HG02571 (cell line): ENCODE data around the gene PCARE.

Experiments
- ATAC-seq: cut with Tn5 transposase; IDR thresholded peaks from one replicate; pipeline ENCODE4 v1.9.1; 2021; ENCODE audit warnings: mild to moderate bottlenecking, moderate library complexity; ENCODE audit not compliant: unreplicated experiment

PCARE gene

GRCh38 chr2:29063646-29064345 is 10.5 kb downstream of the PCARE start:
- no peak for ATAC-seq

DNA sequence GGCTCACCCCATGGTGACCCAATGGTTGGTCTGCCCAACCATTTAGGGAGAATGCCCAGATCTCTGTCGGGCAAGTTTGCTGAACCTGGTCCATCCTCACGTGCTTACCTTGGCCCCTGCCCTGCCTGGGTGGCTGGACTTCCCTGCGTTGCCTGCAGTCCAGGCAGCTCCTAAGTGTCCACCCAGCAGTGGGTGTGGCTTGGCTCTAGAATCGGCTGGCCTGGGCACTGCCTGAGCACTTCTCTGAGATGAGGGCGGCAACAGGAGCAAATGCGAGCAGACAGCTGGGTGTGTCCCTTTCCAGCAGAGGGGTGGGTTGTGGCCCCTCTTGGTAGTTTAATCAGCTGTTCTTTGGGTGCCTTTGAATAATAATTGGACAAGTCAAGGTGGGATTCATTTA is 11.3 kb downstream of the PCARE start:
- no peak for ATAC-seq

DNA sequence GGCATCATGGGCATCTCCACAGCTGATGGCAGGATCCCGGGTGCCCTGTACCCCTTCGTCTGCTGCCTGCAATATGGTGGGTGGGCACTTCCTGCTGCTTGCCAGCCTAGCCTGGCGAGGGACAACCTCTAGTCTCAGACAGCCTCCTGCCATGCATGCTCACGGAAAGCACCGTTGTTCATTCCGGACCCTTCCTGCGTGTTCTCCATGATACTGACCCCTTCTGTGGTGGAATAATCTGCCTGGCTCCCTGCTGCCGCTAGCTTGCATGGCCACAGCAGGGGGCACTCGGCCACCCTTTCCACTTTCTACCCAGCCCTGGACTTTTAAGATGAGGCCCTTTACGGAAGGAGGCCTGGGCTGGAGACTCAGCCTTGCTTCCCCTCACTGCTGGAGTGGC is 12.0 kb downstream of the PCARE start:
- ATAC-seq: no peak

- ATAC-seq: no peak
Observed at GRCh38 chr2:29061616-29062015, 12.7 kb downstream of the PCARE start.

DNA sequence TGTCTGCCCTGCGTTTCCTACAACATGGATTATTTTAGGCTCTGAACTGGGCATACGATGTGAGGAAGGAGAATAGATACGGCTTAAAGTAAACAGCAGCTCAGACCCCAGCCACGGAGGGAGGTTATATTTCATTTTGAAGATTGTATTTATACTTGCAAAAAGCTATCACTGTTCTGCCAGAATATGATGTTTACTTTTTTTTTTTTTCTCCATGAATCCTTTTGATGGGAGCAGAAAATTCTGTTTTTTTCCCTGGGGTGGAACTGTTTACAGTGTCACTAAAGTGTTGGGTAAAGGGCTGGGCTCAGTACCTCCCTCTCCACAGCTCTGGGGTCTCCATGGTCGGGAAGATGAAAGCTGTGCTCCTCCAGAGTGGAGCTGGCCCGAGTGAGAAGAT is 13.1 kb downstream of the PCARE start:
- no peak for ATAC-seq

DNA sequence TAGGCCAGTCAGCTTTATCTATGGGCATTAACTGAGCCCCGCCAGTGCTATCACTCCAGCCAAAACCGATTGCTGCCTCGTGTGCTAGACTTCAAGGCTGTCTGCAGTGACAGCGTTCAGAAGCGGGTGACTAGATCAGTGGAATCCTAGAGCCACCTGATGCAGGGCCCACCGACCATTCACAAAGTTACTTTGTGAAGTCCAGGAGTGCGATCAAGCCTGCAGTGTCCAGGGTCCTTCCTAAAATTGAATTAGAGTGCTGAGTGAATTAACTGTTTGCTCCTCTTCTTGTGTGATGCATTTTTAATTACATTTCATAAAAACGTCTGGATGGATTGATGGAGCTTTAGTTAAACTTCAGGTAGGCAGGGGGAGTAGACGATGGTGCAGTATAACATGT is 13.9 kb downstream of the PCARE start:
- ATAC-seq: no peak

- no peak for ATAC-seq
Observed at GRCh38 chr2:29059624-29060023, 14.7 kb downstream of the PCARE start.

DNA sequence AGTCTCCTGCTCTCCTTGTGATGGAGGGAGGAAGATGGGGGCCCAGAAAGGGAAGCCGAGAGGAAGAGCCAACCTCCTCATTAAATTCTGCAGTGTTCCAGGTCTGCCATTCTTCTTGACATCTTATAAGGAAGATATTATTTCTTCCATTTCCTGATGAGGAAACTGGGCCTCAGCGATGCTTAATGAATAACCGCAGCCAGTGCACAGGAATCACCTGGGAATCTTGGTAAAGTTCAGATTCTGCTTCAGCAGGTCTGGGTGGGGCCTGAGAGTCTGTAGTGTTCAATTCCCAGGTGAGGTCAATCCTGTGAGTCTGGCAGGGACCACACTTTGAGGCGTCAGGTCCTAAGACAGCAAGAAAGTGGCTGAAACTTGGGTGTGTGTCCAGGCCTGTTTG is 17.3 kb downstream of the PCARE start:
- no peak for ATAC-seq

DNA sequence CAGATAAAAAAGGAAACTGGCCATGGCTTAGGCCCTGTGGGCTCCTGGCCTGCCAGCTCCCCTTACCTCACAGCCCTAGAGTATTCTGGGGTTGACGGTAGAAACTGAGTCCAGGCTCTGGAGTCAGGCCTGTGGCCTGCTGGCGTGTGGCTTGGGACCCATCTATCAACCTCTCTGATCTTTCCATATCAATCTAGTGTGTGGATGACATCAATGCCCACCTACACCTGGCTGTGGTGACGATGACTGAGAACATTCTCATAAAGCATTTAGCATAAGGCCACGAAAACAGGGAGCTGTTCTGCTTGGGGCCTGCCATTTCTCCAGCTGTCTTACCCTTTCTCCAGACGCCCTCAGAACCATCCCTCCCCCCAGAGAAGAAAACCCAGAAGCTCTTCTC is 17.9 kb downstream of the PCARE start:
- no peak for ATAC-seq

GRCh38 chr2:29055601-29056000 is 18.7 kb downstream of the PCARE start:
- ATAC-seq: no peak

- ATAC-seq: no peak
Observed at GRCh38 chr2:29054430-29054829, 19.9 kb downstream of the PCARE start.

GRCh38 chr2:29053670-29054400 is 20.5 kb downstream of the PCARE start:
- no peak for ATAC-seq

- no peak for ATAC-seq
Observed at GRCh38 chr2:29053223-29053622, 21.1 kb downstream of the PCARE start.

DNA sequence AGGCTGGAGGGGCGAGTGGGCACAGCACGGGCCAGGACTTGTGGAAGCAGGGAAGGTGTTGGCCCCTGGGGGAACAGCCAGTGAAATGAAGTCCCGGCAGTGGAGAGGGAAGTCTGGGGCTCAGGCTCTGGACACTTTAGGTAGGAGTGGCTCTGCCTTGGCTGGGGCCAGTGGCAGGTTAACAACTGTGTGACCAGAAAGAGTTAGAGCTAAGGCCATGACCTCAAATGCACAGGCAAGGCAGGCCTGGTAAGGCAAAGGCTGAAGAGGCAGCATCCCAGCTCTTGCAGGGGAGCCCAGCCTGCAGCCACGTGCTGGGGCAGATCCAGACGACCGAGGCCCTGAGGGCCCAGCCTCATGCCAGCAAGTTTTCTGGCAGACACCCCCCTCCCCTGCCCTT is 21.5 kb downstream of the PCARE start:
- no peak for ATAC-seq

DNA sequence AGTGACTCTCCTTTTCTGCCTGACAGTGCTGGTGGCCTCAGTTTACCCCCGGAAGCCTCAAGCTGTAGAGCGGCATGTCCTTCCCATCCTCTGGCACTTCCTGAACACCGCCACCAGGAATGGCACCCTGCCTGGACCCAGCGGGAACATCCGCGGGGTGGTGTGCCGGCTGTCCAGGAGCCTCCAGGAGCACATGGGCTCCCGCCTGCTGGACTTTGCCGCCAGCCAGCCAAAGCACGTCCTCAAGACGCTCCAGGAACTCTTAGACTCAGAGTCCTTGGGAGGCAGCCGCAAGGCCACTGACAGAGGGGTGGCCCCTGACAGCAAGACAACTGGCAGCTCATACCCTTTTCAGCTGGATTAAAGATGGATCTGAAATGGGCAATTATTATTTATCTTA is 22.6 kb downstream of the PCARE start:
- no peak for ATAC-seq

GRCh38 chr2:29050591-29050990 is 23.7 kb downstream of the PCARE start:
- no peak for ATAC-seq

GRCh38 chr2:29047083-29047845 is 27.1 kb downstream of the PCARE start:
- no peak for ATAC-seq

GRCh38 chr2:29046321-29046720 is 28.0 kb downstream of the PCARE start:
- no peak for ATAC-seq

GRCh38 chr2:29044459-29044858 is 29.9 kb downstream of the PCARE start:
- ATAC-seq: no peak

- no peak for ATAC-seq
Observed at GRCh38 chr2:29042561-29043075, 31.7 kb downstream of the PCARE start.

DNA sequence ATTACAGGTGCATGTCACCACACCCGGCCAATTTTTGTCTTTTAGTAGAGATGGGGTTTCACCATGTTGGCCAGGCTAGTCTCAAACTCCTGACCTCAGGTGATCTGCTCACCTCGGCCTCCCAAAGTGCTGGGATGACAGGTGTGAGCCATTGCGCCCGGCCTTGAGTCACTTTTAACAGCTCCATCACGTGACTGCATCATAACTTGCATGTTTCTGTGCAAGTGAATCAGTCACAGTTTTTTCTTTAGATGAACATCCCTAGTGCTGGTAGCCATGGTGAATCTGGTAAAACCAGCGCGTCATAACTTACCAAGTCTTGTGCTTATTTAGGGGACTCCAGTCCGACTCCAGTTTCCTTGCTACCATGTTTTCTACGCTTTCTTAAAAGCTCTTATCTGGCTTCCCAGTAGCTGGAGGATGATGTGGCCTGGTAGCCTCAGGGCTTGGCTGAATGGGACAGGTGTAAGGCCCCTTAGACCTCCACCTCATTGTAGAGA is 33.1 kb downstream of the PCARE start:
- ATAC-seq: no peak

- ATAC-seq: no peak
Observed at GRCh38 chr2:29040552-29040951, 33.8 kb downstream of the PCARE start.
